ENCODE measurements around the gene MERTK. TPM values are rescaled to one million over a fixed set of nuclear protein-coding genes. Genes with fewer than 3 reads are reported as not detected.
A peak's percentile ranks its signal among the peaks of the same experiment; 100 is the strongest.

MERTK gene
- total and polyA plus RNA-seq, 2 of the 8 experiments (the other 6 are each of a cell fraction or from before 2014, with no cell fraction given) = 6.5 to 7.0 TPM

DNA sequence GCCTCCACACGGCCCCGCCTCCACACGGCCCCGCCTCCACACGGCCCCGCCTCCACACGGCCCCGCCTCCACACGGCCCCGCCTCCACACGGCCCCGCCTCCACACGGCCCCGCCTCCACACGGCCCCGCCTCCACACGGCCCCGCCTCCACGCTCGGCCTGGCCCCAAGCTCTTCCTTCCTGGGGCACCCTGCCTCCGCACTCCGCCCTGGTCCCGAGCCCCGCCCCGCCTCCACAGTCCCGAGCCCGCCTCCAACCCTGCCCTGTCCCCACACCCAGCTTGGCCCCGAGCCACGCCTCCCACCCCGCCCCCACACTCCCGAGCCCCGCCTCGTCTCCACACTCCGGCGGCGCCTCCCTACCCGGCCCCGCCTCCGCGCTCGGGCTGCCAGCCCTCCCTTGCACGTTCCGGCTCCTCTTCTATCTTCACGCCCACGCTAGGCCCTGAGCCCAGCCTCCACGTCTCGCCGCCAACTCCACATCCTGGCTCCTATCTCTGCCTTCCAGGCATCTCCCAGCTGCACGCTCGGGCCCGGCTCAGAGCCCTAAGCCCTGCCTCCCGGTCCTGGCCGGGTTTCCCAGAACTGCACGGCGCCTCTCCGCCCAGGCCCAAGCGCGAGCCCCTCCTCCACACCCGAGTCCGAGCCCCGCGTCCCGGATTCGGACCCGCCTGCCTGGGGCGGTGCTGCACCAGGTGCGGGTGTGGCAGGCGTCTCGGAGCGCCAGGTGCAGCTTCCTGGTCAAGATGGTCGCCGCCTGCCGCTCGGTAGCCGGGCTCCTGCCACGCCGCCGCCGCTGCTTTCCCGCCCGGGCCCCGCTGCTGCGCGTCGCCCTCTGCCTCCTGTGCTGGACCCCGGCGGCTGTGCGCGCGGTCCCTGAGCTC, 156.7 kb downstream of the MERTK start, which contains the start of gene TMEM87B:
Gene TMEM87B (plus strand): TSS at position 423 of the 883 bp plus-strand sequence. CDS start 323 bp downstream, at position 746.
- Histone ChIP-seq H3K4me3 (ENCODE audit: extremely low read depth in 1 of 4, insufficient read depth in 2 of 4, low read depth in 3 of 4, low read length in 4 of 4) (peak within 1 kb of the TSS; percentile 60 to 88 (median 84)), H2BK120ac (replicated peaks; ENCODE audit: low read depth, low read length) (peak within 1 kb of the TSS; percentile 86), H3K4me1 (replicated peaks in 1 of 4; ENCODE audit: control insufficient read depth in 3 of 4, insufficient read depth in 4 of 4, low read length in 3 of 4) (no peaks in the 10 kb centered on the region; a peak in 2 of 7 replicates), H3K4ac (replicated peaks; ENCODE audit: insufficient read length, low read depth, low read length) (peak within 1 kb of the TSS; percentile 47), H3K79me1 (ENCODE audit: low read depth, low read length) (no peaks in the 10 kb centered on the region), H3K14ac (ENCODE audit: insufficient read length) (no peak within 1 kb of the TSS), H3K23me2 (ENCODE audit: low read depth, low read length) (peaks cover 7% of the 10 kb centered on the region; the same call in 1 of the 2 replicates), H3K9me3 (ENCODE audit: insufficient read depth in 2 of 2, low read depth in 1 of 2, low read length in 1 of 2) (no peaks in the 10 kb centered on the region), H2AK5ac (ENCODE audit: low read depth, low read length) (no peak within 1 kb of the TSS), H3K56ac (replicated peaks; ENCODE audit: insufficient read length, low read depth, low read length) (peak within 1 kb of the TSS; percentile 77), H2BK12ac (ENCODE audit: low read depth, low read length) (peak within 1 kb of the TSS; percentile 89; the same call in 1 of the 2 replicates), H2BK20ac (ENCODE audit: low read length) (no peak within 1 kb of the TSS), H3K27me3 (replicated peaks in 1 of 4; ENCODE audit: control insufficient read depth in 3 of 4, extremely low read depth in 1 of 4, insufficient read depth in 3 of 4, low read length in 3 of 4) (no peaks in the 10 kb centered on the region), H3K79me2 (ENCODE audit: control insufficient read depth in 1 of 2, insufficient read depth in 2 of 2, low read length in 2 of 2) (no peaks in the 10 kb centered on the region), H2AFZ (ENCODE audit: low read length) (peak within 1 kb of the TSS; percentile 97; the same call in 1 of the 2 replicates), H4K5ac (ENCODE audit: insufficient read length, low read depth, low read length) (peak within 1 kb of the TSS; percentile 95), H2BK15ac (ENCODE audit: low read length) (peak within 1 kb of the TSS; percentile 95; the same call in 1 of the 2 replicates), H4K8ac (ENCODE audit: extremely low read depth, insufficient read depth, low read length) (peak within 1 kb of the TSS; percentile 86), H4K91ac (replicated peaks; ENCODE audit: insufficient read length, low read length) (peak within 1 kb of the TSS; percentile 94), H3K36me3 (ENCODE audit: control insufficient read depth in 2 of 4, insufficient read depth in 4 of 4, low read length in 3 of 4) (no peaks in the 10 kb centered on the region), H3K27ac (ENCODE audit: low read depth, low read length) (peak within 1 kb of the TSS; percentile 90; the same call in 1 of the 2 replicates), H3K23ac (ENCODE audit: insufficient read length) (no peak within 1 kb of the TSS), H3K9ac (replicated peaks in 1 of 4; ENCODE audit: extremely low read depth in 1 of 4, low read depth in 3 of 4, low read length in 3 of 4) (peak within 1 kb of the TSS in 3 of 4 experiments; percentile 70 to 83 (median 80); a peak in 6 of 7 replicates), H3K4me2 (ENCODE audit: insufficient read depth in 1 of 2, low read depth in 2 of 2, low read length in 2 of 2) (peak within 1 kb of the TSS; percentile 90 to 99), H3K18ac (ENCODE audit: extremely low read depth, low read length) (peak within 1 kb of the TSS; percentile 93), H2BK5ac (ENCODE audit: low read depth, low read length) (peak within 1 kb of the TSS; percentile 98; the same call in 1 of the 2 replicates), H4K20me1 (replicated peaks in 1 of 2; ENCODE audit: control insufficient read depth in 1 of 2, insufficient read depth in 2 of 2, low read length in 2 of 2) (peaks cover 2% of the 10 kb centered on the region in 2 experiments)
- FAIRE-seq = no peak
- WGBS, 2 experiments (ENCODE audit: extremely low coverage in 1 of 2, insufficient coverage in 1 of 2, insufficient read length in 1 of 2, insufficient replicate concordance in 2 of 2, low coverage in 1 of 2, low lambda C conversion rate in 2 of 2, missing lambda C conversion rate in 1 of 2) = 3% methylated on average over 52 of the region's 90 CpGs; no CpG with 5 or more reads in 1 of the 2 experiments
- peak; percentile 91 to 96 for DNase-seq (ENCODE audit: low read depth in 1 of 2, low spot score in 2 of 2)
- POLR2A ChIA-PET (ENCODE audit: partially characterized antibody) = interaction anchor here (0.6 to 1.6 kb wide), 3 partner anchors 21 to 222 kb away, joined by 3 to 6 read pairs (median 3); no protein-coding TSS in a partner anchor
- CTCF ChIA-PET (ENCODE audit: partially characterized antibody) = interaction anchor here (0.9 kb wide), 1 partner anchor 154 kb away, joined by 3 read pairs; no protein-coding TSS in a partner anchor
- TF ChIP-seq, protein P1, sequence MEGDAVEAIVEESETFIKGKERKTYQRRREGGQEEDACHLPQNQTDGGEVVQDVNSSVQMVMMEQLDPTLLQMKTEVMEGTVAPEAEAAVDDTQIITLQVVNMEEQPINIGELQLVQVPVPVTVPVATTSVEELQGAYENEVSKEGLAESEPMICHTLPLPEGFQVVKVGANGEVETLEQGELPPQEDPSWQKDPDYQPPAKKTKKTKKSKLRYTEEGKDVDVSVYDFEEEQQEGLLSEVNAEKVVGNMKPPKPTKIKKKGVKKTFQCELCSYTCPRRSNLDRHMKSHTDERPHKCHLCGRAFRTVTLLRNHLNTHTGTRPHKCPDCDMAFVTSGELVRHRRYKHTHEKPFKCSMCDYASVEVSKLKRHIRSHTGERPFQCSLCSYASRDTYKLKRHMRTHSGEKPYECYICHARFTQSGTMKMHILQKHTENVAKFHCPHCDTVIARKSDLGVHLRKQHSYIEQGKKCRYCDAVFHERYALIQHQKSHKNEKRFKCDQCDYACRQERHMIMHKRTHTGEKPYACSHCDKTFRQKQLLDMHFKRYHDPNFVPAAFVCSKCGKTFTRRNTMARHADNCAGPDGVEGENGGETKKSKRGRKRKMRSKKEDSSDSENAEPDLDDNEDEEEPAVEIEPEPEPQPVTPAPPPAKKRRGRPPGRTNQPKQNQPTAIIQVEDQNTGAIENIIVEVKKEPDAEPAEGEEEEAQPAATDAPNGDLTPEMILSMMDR (IDR thresholded peaks at IDR 0.05; ENCODE audit: control extremely low read depth in 1 of 3, insufficient read depth in 1 of 3, low read depth in 1 of 3, low read length in 3 of 3) = no peak
- TF ChIP-seq SP1 (IDR thresholded peaks at IDR 0.05; ENCODE audit: low read depth, low read length) (no peak), POLR2AphosphoS5 (IDR thresholded peaks at IDR 0.05; ENCODE audit: low read depth, low read length) (peak; percentile 34; the same call in 1 of the 2 replicates), TAF1 (IDR thresholded peaks at IDR 0.05; ENCODE audit: low read depth, low read length) (0 out of 2 replicates have a peak, but pooled peaks have one; percentile 15), CBX5 (IDR thresholded peaks at IDR 0.05; ENCODE audit: low read depth, low read length) (no peak), ASH2L (IDR thresholded peaks at IDR 0.05; ENCODE audit: low read length) (peak; percentile 81)
- TF ChIP-seq, protein P2, sequence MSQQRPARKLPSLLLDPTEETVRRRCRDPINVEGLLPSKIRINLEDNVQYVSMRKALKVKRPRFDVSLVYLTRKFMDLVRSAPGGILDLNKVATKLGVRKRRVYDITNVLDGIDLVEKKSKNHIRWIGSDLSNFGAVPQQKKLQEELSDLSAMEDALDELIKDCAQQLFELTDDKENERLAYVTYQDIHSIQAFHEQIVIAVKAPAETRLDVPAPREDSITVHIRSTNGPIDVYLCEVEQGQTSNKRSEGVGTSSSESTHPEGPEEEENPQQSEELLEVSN (IDR thresholded peaks at IDR 0.05) = peak; percentile 92

Data from H1 (cell line).